ENCODE measurements around the gene OSTM1. TPM values are rescaled to one million over a fixed set of nuclear protein-coding genes. Genes with fewer than 3 reads are reported as not detected.
"Not testable (repeated sequence)": the region's sequence is repeated elsewhere in the genome, so short reads cannot be mapped to it uniquely, and the experiment has no call there.

The OSTM1 gene
- total RNA-seq, 1 donor, result 44.1 TPM

DNA sequence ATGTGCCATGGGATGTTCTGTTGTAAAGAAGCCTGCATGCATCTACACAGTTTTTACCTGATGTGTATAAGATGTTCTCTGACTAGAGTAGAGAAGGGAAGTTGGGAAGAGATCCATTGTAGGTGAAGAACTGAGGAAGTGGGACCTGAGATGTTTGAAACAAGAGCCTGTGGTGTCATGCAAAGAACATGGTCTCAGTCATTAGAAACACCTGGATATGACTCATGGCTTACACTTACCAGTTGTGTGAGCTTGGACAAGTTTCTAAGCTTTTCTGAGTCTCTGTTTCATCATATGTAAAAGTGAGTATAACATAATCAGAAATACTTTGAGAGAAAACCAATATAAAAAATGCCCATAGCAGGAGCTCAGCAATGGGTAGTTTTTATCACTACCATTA lies 64.6 kb downstream of the OSTM1 start:
- no peak overlapping the region for H3K4me3 ChIP-seq (ENCODE audit: low read depth, low read length)
- TF ChIP-seq, protein P1, sequence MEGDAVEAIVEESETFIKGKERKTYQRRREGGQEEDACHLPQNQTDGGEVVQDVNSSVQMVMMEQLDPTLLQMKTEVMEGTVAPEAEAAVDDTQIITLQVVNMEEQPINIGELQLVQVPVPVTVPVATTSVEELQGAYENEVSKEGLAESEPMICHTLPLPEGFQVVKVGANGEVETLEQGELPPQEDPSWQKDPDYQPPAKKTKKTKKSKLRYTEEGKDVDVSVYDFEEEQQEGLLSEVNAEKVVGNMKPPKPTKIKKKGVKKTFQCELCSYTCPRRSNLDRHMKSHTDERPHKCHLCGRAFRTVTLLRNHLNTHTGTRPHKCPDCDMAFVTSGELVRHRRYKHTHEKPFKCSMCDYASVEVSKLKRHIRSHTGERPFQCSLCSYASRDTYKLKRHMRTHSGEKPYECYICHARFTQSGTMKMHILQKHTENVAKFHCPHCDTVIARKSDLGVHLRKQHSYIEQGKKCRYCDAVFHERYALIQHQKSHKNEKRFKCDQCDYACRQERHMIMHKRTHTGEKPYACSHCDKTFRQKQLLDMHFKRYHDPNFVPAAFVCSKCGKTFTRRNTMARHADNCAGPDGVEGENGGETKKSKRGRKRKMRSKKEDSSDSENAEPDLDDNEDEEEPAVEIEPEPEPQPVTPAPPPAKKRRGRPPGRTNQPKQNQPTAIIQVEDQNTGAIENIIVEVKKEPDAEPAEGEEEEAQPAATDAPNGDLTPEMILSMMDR (IDR thresholded peaks at IDR 0.05; ENCODE audit: insufficient read depth, low read length), result no peak
- DNase-seq (ENCODE audit: low read depth), result no peak

DNA sequence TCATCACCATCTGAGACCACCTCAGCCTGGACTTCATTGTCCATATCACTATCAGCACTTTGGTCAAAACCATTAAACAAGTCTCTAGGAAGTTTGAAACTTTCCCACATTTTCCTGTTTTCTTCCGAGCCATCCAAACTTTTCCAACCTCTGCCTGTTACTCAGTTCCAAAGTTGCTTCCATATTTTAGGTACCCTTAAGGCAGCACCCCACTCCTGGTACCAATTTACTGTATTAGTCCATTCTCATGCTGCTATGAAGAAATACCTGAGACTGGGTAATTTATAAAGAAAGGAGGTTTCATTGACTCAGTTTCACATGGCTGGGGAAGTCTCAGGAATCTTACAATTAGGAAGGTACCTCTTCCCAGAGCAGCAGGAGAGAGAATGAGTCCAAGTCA lies 65.3 kb downstream of the OSTM1 start:
- DNase-seq (ENCODE audit: low read depth); H3K4me3 ChIP-seq (ENCODE audit: low read depth, low read length): not testable (repeated sequence)

DNA sequence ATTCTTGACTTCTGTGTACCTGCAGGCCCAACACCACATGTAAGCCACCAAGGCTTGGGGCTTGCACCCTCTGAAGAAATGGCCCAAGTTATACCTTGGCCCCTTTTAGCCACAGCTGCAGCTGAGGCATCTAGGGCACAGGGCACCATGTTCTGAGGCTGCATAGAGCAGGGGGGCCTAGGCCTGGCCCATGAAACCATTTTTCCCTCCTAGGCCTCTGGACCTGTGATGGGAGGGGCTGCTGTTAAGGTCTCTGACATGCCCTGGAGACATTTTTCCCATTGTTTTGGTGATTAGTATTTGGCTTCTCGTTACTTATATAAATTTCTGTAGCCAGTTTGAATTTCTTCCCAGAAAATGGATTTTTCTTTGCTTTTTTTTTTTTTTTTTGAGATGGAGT lies 66.2 kb downstream of the OSTM1 start:
- H3K4me3 ChIP-seq (ENCODE audit: low read depth, low read length), result no peak overlapping the region
- TF ChIP-seq, protein P1 (IDR thresholded peaks at IDR 0.05; ENCODE audit: insufficient read depth, low read length), result no peak
- DNase-seq (ENCODE audit: low read depth), result no peak

DNA sequence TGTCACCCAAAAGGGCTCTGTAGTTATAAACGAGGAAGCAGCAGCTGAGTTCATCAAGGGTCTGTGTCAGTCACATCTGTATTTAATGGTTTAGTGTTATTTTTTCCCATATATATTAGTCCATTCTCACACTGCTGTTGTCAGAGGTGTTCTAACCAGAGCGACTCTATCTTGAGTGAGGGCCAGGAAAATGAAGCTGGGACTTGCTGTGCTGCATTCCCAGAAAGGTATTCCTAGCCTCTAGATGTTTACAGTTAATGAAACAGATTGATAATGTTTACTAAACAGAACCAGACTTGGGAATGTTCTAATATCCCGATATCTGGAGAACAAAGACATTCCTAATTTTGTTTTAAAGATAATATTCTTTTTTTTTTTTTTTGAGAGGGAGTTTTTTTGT lies 68.6 kb downstream of the OSTM1 start:
- TF ChIP-seq, protein P1 (IDR thresholded peaks at IDR 0.05; ENCODE audit: insufficient read depth, low read length), result no peak
- DNase-seq (ENCODE audit: low read depth), result no peak

DNA sequence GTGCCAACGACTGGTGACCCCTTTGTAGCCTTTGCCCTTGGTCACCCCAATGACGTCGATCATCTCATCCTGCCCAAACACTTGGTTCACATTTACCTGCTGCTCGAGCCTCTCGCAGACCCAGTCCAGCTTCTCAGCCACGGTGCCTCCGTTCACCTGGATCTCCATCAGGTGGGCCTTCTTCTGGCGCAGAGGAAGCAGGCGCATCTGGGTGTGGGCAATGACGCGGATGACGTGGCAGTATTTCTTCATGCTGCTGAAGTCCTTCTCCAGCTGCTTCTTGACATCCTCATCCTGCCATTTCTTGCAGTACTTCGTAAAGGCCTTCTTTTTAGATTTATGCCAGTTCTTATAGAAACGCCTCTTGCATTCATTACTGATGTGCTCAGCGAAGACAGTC lies 69.7 kb downstream of the OSTM1 start:
- H3K4me3 ChIP-seq (ENCODE audit: low read depth, low read length), result no peak overlapping the region
- TF ChIP-seq, protein P1 (IDR thresholded peaks at IDR 0.05; ENCODE audit: insufficient read depth, low read length), result no peak
- no peak for DNase-seq (ENCODE audit: low read depth)

More for the DNA sequence above, 68.6 kb downstream of the OSTM1 start:
- no peak overlapping the region for H3K4me3 ChIP-seq (ENCODE audit: low read depth, low read length)

DNA sequence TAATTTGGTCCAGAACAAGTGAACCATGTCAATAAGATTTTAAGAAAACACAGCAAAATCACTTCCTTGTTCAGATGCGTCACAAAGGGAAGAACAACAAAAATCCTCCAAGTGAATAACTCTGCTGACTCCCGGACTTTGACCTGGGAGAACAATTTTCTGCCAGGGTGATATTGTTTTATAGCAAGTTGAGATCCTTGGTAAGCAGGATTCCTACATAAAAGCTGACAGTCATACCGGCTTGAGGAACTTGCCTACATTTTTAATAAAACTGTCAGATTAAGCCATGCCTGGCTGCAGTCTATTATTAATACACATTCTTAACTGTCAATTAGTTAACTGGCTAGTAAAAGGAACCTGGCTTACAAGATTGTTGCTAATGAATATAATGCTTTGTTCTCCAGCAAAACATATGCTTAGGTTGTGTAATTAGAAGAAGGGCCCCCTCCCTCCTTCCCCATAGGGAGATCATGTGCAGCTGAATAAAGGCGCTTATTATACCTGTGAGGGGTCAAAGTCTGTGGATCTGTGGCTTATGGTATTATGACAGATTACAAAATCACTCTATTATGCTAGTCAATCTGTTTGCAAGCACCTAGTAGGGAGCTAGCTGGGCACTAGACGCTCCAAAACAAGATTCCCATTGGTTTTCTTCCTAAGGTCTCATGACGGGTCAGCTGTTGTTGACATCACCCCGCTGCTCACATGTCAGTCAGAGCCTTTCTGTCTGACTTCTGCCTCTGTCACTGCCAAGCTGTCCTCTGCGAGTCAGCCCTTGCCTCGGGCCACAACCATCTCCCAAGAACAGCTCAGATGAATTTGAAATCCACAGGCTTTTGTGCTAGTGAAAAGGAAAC lies 71.9 kb downstream of the OSTM1 start:
- H3K4me3 ChIP-seq (ENCODE audit: low read depth, low read length), result no peak overlapping the region
- TF ChIP-seq, protein P1 (IDR thresholded peaks at IDR 0.05; ENCODE audit: insufficient read depth, low read length), result no peak
- no peak for DNase-seq (ENCODE audit: low read depth)

DNA sequence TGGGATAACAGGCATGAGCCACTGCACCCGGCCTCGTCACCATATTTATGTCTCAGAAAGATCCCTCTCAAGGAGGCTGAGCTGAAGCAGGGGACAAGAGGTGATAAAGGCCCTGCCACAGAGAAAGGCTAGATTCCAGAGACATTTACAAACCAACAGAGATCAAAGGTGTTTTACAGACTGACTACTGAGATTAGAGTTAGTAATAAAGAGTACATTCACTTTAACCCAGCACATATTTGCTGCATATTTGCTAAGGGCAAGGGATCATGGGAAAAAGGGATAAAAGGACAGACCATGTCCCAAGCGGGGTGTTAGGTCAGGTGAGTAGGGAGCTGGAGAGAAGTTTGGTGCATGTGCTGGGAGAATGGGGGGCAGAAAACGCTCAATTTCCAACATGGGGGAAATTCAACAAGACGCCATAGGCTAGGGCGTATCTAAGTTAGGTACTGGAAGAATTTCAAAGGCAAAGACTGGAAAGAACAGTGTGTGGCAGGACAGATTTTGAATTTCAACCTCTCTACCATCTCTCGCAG lies 72.8 kb downstream of the OSTM1 start:
- no peak for DNase-seq (ENCODE audit: low read depth)
- no peak overlapping the region for H3K4me3 ChIP-seq (ENCODE audit: low read depth, low read length)
- TF ChIP-seq, protein P1 (IDR thresholded peaks at IDR 0.05; ENCODE audit: insufficient read depth, low read length), result no peak

DNA sequence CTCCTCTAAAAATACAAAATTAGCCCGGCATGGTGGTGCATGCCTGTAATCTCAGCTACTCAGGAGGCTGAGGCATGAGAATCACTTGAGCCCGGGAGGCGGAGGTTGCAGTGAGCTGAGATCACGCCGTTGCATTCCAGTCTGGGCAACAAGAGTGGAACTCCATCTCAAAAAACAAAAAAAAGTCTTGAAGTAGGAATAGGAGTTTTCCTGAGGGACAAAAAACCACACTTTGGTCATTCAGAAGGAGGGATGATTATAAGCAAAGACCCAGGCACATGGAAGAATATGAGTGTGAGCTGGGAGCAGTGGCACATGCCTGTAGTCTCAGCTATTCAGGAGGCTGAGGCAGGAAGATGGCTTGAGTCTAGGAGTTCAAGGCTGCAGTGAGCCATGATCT lies 74.3 kb downstream of the OSTM1 start:
- H3K4me3 ChIP-seq (ENCODE audit: low read depth, low read length); DNase-seq (ENCODE audit: low read depth): not testable (repeated sequence)

All from fibroblast of the aortic adventitia (primary cell).